GM04503 (cell line): ENCODE results near the gene INAFM2.

Experiments used
- DNase-seq: peaks from one replicate; pipeline ENCODE4 v3.0.0-alpha.2; 2012; ENCODE audit warnings: low read depth

The INAFM2 gene

GRCh38 chr15:40344631-40345120 is 21.2 kb downstream of the INAFM2 start:
- DNase-seq, result no peak

- DNase-seq, result no peak
These were observed 21.9 kb downstream of the INAFM2 start for GRCh38 chr15:40345225-40345866.

GRCh38 chr15:40345867-40346578 is 22.5 kb downstream of the INAFM2 start:
- DNase-seq, result no peak

- DNase-seq, result no peak
These were observed 23.4 kb downstream of the INAFM2 start for GRCh38 chr15:40346579-40347558.

- no peak for DNase-seq
These were observed 24.3 kb downstream of the INAFM2 start for GRCh38 chr15:40347559-40348473.

DNA sequence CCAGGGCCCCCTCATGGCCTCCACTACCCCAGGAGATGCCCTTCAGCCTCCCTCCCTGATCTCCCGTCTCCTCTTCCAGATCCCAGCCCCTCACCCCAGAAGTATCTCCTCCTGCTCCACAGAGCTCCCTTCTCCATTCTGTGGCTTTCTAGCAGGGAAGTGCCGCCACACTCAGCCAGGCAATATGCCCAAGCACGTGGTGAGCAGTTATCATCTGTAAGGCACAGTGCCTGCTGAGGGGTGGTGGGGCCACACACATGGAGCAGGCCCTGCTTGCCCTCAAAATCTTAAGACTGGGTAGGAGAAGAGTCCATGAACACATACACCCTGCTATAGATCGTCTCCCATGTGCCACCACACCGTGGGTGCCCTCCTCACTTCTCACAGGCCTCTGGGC is 25.0 kb downstream of the INAFM2 start:
- DNase-seq, result no peak

GRCh38 chr15:40349163-40349562 is 25.7 kb downstream of the INAFM2 start:
- no peak for DNase-seq

DNA sequence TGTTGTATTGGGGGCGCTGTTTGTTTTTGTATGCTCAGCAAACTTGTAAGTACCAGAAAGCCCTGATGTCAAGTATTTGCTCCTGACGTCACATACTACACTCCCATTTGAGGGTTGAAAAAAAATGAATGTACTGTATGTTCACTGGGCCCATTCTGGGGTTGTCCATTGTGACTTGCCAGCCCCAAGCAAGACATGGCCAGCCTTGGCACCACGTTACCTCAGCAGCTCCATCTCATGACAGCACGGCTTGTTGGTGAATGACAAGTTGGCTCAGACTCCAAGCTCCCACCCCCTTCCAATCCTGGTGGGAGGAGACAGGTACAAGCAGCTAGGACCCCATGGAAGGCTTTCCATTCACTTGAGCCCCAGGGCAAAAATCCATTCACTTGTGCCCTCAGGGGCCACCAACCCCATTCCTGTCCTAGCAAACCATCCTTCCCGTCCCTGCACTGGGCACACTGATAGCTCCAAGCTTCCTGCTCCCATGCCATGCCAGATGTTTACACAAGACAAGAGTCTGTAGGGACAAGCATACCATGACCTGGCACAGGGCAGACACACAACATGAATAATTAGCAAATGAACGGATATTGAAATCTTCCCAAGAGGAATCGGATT is 28.9 kb downstream of the INAFM2 start:
- DNase-seq, result no peak

GRCh38 chr15:40353697-40354096 is 30.2 kb downstream of the INAFM2 start:
- DNase-seq, result no peak

GRCh38 chr15:40354408-40355171 is 31.1 kb downstream of the INAFM2 start:
- DNase-seq, result no peak

- no peak for DNase-seq
These were observed 32.6 kb downstream of the INAFM2 start for GRCh38 chr15:40355976-40356585.

- no peak for DNase-seq
These were observed 33.8 kb downstream of the INAFM2 start for GRCh38 chr15:40357246-40357645.

DNA sequence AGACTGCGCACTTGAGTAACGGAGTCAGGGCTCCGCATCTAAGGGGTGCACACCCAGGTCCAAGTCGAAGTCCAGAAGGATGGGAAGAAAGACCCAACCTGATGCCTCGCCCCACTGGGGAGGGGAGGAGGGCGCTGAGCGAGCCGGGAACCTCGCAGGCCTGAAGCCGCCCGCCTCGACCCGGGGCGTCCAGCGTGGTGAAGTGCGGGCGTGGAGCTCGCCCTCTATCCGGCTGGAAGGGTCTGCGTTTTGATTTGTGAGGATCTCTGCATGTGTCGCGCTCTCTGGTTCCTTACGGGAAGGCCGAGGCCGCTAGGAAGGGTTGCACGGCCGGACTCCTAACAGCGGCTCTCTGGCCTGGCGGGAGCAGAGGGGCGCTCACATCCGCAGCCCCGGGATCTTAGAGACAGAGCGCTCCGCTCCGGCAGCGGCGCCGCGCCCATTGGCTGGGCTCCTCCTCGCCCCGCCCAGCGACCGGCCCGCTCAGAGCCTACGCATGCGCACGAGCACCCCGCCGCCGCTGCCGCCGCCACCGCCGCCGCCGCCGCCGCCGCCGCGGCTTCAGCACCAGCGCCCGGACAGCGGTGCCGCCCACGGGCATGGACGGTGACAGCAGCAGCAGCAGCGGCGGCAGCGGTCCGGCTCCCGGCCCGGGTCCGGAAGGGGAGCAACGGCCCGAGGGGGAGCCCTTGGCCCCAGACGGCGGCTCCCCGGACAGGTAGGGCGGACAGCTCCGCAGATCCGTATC is 34.4 kb downstream of the INAFM2 start, which contains the start of gene DISP2:
Gene DISP2 (plus strand): TSS at position 497 of the 748 bp plus-strand sequence. CDS start 103 bp downstream, at position 600.
- no peak for DNase-seq

DNA sequence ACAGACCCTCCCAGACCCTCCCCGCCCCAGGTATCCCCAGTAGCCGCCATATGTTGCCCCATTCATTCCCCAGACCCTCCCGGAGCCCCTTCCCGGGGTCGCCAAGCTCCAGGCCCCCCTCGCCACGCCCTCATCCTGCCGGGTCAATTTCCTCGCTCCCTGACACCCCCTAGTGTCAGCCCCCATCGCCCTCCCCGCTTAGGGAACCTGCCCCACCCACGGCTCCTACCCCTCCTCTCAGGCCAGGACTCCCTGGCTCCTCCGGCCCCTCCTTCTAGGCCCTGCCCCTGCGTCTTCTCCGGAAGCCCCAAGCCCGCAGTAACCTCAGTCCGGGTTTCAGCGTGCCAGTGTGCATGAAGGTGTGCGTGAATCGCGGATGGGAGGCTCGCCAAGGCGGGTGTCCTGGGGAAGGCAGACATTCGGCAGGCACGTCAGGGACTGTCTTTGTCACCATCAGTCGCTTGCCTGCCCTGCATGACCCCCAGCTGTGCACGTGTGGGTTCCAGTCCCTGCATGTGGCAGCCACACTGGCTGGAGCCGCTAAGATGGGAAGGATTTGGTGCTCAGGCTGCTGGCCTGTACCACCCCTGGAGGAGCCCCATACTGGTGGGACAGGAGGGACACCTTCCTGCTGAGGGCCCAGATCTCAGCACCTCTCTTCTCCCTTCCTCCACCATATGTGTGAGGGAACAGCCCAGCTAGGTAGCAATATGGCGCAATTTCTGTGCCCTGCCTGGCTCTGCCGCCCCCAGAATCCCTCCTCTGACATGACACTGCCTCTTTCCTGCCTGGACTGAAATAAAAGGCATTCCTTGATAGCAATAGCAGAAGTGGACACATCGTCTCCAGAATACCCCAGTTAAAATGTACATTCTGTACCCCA is 35.2 kb downstream of the INAFM2 start:
- no peak for DNase-seq

- no peak for DNase-seq
These were observed 36.5 kb downstream of the INAFM2 start for GRCh38 chr15:40360015-40360414.

DNA sequence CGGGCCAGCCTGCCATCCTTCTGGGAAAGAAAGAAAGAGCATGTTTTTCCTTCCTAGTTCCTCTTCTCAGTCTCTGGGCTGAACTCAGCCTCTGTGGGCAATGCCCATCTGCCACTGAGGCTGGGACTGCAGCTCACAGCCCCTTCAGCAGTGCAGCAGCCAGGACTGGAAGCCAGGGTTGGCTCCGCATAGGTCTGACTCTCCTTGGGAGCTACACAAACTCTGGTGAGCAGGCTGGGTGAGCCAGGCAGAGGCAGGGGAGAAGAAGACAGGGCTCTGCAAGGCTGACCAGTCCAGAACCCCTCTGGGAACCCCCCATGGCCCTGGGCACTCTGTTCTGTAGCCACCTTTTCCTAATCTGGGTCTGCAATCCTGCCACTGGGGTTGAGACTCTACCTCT is 38.1 kb downstream of the INAFM2 start:
- no peak for DNase-seq

GRCh38 chr15:40363611-40364010 is 40.1 kb downstream of the INAFM2 start:
- no peak for DNase-seq

DNA sequence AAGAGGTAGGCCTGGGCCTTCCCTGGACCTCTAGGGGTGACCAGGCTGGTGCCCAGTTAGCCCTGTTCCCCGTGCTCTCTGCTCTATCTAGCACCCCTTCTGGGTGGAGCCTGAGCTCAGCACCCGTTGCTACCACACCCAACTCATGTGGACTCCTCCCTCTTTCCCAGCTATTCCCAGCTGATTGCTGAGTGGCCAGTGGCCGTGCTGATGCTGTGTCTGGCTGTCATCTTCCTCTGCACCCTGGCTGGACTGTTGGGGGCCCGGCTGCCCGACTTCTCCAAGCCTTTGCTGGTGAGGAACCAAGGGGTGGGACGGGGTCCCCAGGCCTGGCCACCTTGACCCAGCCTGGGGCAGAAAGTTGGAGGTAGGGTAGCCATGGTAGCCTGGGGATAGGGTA is 40.8 kb downstream of the INAFM2 start:
- DNase-seq, result no peak
